PFSK-1 (cell line): ENCODE results near the gene LRRC59.

Experiments
- FOXP2 ChIP-seq: optimal IDR thresholded peaks from 2 replicates; pipeline ENCODE3; 2011; ENCODE audit warnings: borderline replicate concordance, control low read depth, inconsistent platforms; ENCODE audit not compliant: insufficient read depth; ENCODE audit errors: extremely low read length, extremely low read depth
- POLR2AphosphoS5 ChIP-seq: IDR thresholded peaks from 2 replicates; pipeline ENCODE4 v1.6.1; 2012; ENCODE audit warnings: low read depth, mild to moderate bottlenecking, control low read depth, low read length, moderate library complexity
- TAF1 ChIP-seq: IDR thresholded peaks from 2 replicates; pipeline ENCODE4 v1.6.1; 2012; ENCODE audit warnings: low read length, control low read depth, borderline replicate concordance; ENCODE audit not compliant: insufficient read depth
- TF ChIP-seq, protein P1 (sequence below), 2 experiments: IDR thresholded peaks; 2 replicates each; pipeline versions ENCODE4 v1.6.1 to v1.8.0; 2011 to 2012; ENCODE audit warnings: low read depth in 2 of 2, low read length in 2 of 2, control low read depth in 1 of 2, inconsistent platforms in 1 of 2, mild to moderate bottlenecking in 1 of 2, moderate library complexity in 1 of 2; ENCODE audit not compliant: insufficient read depth in 1 of 2

DNA sequence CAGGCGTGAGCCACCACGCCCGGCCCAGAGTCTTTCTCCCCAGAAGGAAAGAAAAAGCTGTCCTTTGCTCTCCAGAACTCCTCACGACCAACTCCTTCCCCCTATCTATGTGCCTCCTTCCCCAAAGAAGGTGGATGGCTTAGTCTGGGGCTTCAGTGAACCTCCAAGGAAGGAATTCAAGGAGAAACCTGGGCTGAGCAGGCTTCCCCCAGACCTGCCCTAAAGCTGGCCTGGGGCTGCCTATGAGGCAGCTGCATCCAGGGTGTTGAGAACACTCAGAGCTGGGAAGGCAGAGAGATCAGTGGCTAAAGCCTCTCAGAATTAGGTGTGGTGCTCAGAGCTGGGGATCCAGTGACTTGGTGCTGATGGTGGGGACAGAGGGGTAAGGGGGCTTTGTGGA, 32.5 kb upstream of the LRRC59 start:
- TF ChIP-seq TAF1 = no peak
- no peak for TF ChIP-seq FOXP2
- no peak for TF ChIP-seq POLR2AphosphoS5
- TF ChIP-seq, protein P1, sequence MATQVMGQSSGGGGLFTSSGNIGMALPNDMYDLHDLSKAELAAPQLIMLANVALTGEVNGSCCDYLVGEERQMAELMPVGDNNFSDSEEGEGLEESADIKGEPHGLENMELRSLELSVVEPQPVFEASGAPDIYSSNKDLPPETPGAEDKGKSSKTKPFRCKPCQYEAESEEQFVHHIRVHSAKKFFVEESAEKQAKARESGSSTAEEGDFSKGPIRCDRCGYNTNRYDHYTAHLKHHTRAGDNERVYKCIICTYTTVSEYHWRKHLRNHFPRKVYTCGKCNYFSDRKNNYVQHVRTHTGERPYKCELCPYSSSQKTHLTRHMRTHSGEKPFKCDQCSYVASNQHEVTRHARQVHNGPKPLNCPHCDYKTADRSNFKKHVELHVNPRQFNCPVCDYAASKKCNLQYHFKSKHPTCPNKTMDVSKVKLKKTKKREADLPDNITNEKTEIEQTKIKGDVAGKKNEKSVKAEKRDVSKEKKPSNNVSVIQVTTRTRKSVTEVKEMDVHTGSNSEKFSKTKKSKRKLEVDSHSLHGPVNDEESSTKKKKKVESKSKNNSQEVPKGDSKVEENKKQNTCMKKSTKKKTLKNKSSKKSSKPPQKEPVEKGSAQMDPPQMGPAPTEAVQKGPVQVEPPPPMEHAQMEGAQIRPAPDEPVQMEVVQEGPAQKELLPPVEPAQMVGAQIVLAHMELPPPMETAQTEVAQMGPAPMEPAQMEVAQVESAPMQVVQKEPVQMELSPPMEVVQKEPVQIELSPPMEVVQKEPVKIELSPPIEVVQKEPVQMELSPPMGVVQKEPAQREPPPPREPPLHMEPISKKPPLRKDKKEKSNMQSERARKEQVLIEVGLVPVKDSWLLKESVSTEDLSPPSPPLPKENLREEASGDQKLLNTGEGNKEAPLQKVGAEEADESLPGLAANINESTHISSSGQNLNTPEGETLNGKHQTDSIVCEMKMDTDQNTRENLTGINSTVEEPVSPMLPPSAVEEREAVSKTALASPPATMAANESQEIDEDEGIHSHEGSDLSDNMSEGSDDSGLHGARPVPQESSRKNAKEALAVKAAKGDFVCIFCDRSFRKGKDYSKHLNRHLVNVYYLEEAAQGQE (IDR thresholded peaks at IDR 0.05; ENCODE audit: insufficient read depth in 1 of 2, low read depth in 2 of 2, low read length in 2 of 2) = no peak
